Measurements from ENCODE around the gene THAP8. TPM values are rescaled to one million over a fixed set of nuclear protein-coding genes. Genes with fewer than 3 reads are reported as not detected.

THAP8 gene
- total and polyA plus RNA-seq, 2 of the 13 experiments (the other 11 are each of a cell fraction or from before 2014, with no cell fraction given), result 1.7 to 3.7 TPM

DNA sequence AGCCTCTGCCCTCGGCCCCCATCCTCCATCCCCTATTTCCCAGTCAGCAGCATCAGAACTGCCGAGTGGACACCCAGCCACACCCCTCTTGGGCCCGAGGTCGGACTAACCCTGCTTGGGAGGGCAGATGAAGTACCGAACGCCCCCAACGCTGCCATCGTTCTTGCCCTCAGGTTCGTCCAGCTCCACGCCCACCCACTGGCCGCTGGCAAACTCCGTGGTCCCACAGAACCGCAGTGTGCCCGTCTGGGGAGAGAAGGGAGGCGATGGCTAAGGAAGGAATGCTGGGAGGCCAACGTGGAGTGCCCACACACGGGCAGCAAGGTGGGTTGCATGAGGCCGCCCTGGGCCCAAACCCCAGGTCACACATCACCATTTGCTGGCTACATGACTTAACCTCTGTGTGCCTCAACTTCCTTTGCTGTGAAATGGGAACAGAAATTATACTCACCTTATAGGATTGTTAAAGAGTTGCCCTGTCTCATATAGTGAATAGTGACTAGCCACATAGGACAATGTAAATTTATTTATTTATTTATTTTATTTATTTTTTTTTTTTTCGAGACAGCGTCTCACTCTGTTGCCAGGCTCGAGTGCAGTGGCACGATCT is 34.9 kb downstream of the THAP8 start:
- Histone ChIP-seq H4K20me1 (ENCODE audit: insufficient read depth, low read length) (no peaks in the 10 kb centered on the region), H3K27ac (ENCODE audit: extremely low read length, insufficient read depth, low read length) (no peak overlapping the region), H2AFZ (ENCODE audit: low read length) (no peak overlapping the region), H3K4me2 (ENCODE audit: low read depth, low read length) (no peak overlapping the region), H3K4me1 (ENCODE audit: insufficient read depth, low read length) (peaks cover 16% of the 10 kb centered on the region), H3K9ac (ENCODE audit: insufficient read depth, low read depth, low read length) (no peak overlapping the region), H3K9me3 (ENCODE audit: low read length) (no peaks in the 10 kb centered on the region), H3K79me2 (ENCODE audit: insufficient read depth, low read length) (peaks cover 10% of the 10 kb centered on the region), H3K4me3 (replicated peaks in 1 of 3; ENCODE audit: insufficient read depth in 1 of 3, low read depth in 2 of 3, low read length in 3 of 3) (no peak overlapping the region), H3K36me3 (replicated peaks in 1 of 2; ENCODE audit: control insufficient read depth in 1 of 2, insufficient read depth in 2 of 2, low read length in 2 of 2) (peaks cover 2 to 9% of the 10 kb centered on the region in 2 experiments; a peak in 4 of 5 replicates), H3K27me3 (ENCODE audit: control insufficient read depth in 1 of 2, insufficient read depth in 2 of 2, low read length in 2 of 2) (no peaks in the 10 kb centered on the region)
- in situ Hi-C loops (cut with HindIII; ENCODE audit: extremely low pct_ligation_motif_present, low pct_unique_long_range_greater_than_20kb), result no loop called here
- ATAC-seq (no peak), FAIRE-seq (no peak), DNase-seq (ENCODE audit: low spot score) (no peak)
- TF ChIP-seq AGO2 (optimal IDR thresholded peaks at IDR 0.05; ENCODE audit: low read depth, low read length), result peak; percentile 50
- peak; percentile 71 for TF ChIP-seq ZNF629 (CRISPR knock-in tag; conservative IDR thresholded peaks at IDR 0.05)
- TF ChIP-seq ZNF776 (CRISPR knock-in tag; IDR thresholded peaks at IDR 0.05), result no peak
- POLR2A ChIA-PET, result no interaction called here
- WGBS (ENCODE audit: low lambda C conversion rate), result 95% methylated on average over 22 of the region's 22 CpGs
- intact Hi-C loops (cut with micrococcal nuclease; ENCODE audit: unreplicated experiment), result no loop called here
- CTCF ChIA-PET (ENCODE audit: low intra/inter-chr PET ratio, low total read pairs), result no interaction called here
- BruUV-seq (replicated peaks), result no TSS peak

DNA sequence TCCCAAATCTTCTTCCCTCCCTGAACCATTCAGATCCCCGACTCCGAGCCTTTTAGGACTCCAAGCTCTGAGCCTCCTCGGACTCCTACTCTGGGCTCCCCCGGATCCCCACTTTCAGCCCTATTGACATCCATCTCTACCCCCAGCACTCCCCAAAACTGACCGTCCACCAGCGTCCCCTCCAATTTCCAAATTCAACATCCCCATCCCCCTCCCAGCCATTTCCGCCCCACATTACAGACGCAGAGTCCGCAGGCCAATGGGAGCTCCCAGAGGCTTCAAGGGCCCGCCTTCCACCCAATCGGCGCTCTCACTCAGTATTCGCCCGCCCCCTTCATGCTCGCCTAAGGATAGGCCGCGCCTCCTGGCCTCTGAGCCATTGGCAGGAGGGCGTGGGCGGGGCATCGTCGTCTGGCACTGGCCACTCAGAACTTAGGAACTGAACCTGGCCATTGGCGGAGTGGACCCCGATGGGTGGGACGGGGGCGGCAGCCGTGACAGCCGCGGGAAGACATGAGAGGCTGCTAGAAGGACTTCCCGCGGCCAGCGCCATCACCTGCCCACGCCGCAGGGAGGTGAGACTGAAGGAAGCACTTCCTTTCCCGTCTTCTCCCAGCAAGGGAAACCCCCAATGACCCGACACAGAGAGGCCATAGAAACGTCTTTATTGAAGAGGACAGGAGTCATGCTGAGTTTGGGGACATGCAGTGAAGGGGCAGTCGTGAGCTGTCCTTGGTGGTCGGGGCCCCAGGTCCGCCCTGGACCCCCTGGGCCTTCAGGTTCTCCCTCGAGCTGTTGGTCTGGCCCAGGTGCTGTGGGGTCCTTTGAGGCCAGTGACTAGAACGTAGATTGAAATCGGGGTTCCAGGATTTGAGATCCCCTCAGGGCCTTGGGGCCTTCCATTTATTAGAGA is 39.8 kb downstream of the THAP8 start, which contains the start of gene ALKBH6:
Gene ALKBH6 (minus strand): TSS at position 202 of the 913 bp plus-strand sequence. CDS start 816 bp downstream, outside the sequence.
- TSS peak; percentile 83 for BruUV-seq (replicated peaks)
- peak; percentile 65; the same call in 1 of the 2 replicates for TF ChIP-seq ZMYM4 (CRISPR knock-in tag; IDR thresholded peaks at IDR 0.05)
- TF ChIP-seq, protein P1, sequence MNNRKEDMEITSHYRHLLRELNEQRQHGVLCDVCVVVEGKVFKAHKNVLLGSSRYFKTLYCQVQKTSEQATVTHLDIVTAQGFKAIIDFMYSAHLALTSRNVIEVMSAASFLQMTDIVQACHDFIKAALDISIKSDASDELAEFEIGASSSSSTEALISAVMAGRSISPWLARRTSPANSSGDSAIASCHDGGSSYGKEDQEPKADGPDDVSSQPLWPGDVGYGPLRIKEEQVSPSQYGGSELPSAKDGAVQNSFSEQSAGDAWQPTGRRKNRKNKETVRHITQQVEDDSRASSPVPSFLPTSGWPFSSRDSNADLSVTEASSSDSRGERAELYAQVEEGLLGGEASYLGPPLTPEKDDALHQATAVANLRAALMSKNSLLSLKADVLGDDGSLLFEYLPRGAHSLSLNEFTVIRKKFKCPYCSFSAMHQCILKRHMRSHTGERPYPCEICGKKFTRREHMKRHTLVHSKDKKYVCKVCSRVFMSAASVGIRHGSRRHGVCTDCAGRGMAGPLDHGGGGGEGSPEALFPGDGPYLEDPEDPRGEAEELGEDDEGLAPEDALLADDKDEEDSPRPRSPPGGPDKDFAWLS (CRISPR knock-in tag; IDR thresholded peaks at IDR 0.05; ENCODE audit: borderline replicate concordance), result no peak
- no peak for TF ChIP-seq ZNF512B (CRISPR knock-in tag; IDR thresholded peaks at IDR 0.05; ENCODE audit: borderline replicate concordance)
- TF ChIP-seq RBM39 (IDR thresholded peaks at IDR 0.05; ENCODE audit: low read depth, low read length, poor library complexity, severe bottlenecking), result peak; percentile 77
- peak; percentile 53 for TF ChIP-seq ZFX (CRISPR knock-in tag; IDR thresholded peaks at IDR 0.05; ENCODE audit: low read depth)
- peak; percentile 62; the same call in 1 of the 2 replicates for TF ChIP-seq ELF4 (CRISPR knock-in tag; IDR thresholded peaks at IDR 0.05; ENCODE audit: borderline replicate concordance)
- TF ChIP-seq ZNF253 (CRISPR knock-in tag; IDR thresholded peaks at IDR 0.05; ENCODE audit: borderline replicate concordance), result no peak

More for the DNA sequence above, 39.8 kb downstream of the THAP8 start, which contains the start of gene ALKBH6:
- Histone ChIP-seq H3K27ac (ENCODE audit: extremely low read length, insufficient read depth, low read length) (peak within 1 kb of the TSS; percentile 67), H3K4me1 (ENCODE audit: insufficient read depth, low read length) (peaks cover 42% of the 10 kb centered on the region), H3K79me2 (ENCODE audit: insufficient read depth, low read length) (peaks cover 13% of the 10 kb centered on the region), H3K36me3 (replicated peaks in 1 of 2; ENCODE audit: control insufficient read depth in 1 of 2, insufficient read depth in 2 of 2, low read length in 2 of 2) (no peaks in the 10 kb centered on the region), H2AFZ (ENCODE audit: low read length) (no peak within 1 kb of the TSS), H3K9ac (ENCODE audit: insufficient read depth, low read depth, low read length) (peak within 1 kb of the TSS; percentile 77), H3K4me2 (ENCODE audit: low read depth, low read length) (peak within 1 kb of the TSS; percentile 96), H3K9me3 (ENCODE audit: low read length) (no peaks in the 10 kb centered on the region), H3K27me3 (ENCODE audit: control insufficient read depth in 1 of 2, insufficient read depth in 2 of 2, low read length in 2 of 2) (no peaks in the 10 kb centered on the region; a peak in 1 of 5 replicates), H4K20me1 (ENCODE audit: insufficient read depth, low read length) (no peaks in the 10 kb centered on the region), H3K4me3 (replicated peaks in 1 of 3; ENCODE audit: insufficient read depth in 1 of 3, low read depth in 2 of 3, low read length in 3 of 3) (peak within 1 kb of the TSS; percentile 74 to 92 (median 85))
- CTCF ChIA-PET (ENCODE audit: low intra/inter-chr PET ratio, low total read pairs), result no interaction called here
- ATAC-seq, result peak; percentile 98
- WGBS (ENCODE audit: low lambda C conversion rate), result under 1% methylated on average over 21 of the region's 42 CpGs
- intact Hi-C loops (cut with micrococcal nuclease; ENCODE audit: unreplicated experiment), result loop anchor here (1.0 kb wide), 1 partner anchor 8 kb away; no protein-coding TSS in a partner anchor
- DNase-seq (ENCODE audit: low spot score), result peak; percentile 97
- POLR2A ChIA-PET, result interaction anchor here (0.8 to 1.7 kb wide), 6 partner anchors 17 to 45 kb away, joined by 5 to 17 read pairs (median 5); partner anchors contain the start of gene THAP8
- FAIRE-seq, result peak; percentile 92
- in situ Hi-C loops (cut with HindIII; ENCODE audit: extremely low pct_ligation_motif_present, low pct_unique_long_range_greater_than_20kb), result no loop called here
